Activated naive CD8-positive, alpha-beta T cell treated with anti-CD3 and anti-CD28 coated beads, Interleukin-2, amount 10 ng/mL, durations not matched to agents 7 days and 5 days (primary cell): ENCODE results near the gene PRKCE. TPM values are rescaled to one million over a fixed set of nuclear protein-coding genes. Genes with fewer than 3 reads are reported as not detected.

Experiments
- ATAC-seq: fragments of 150-1000 bp; cut with Tn5 transposase; one replicate; pipeline ENCODE4 v1.10.0; 2021; ENCODE audit warnings: low read depth, moderate library complexity
- POLR2A ChIA-PET: fragments of 350-600 bp; sonication (Branson Sonifier 250); formaldehyde crosslinking; loops from one replicate; lab custom pipeline; 2021; ENCODE audit warnings: antibody characterized with exemption; lab: Charles Lee
- DNase-seq: peaks from one replicate; pipeline ENCODE4 v3.0.0; 2021
- H3K27ac Mint-ChIP-seq: one replicate; pipeline ENCODE4 v1.8.0; 2022; ENCODE audit warnings: mild to moderate bottlenecking, mixed read lengths
- H3K27me3 Mint-ChIP-seq: one replicate; pipeline ENCODE4 v1.8.0; 2022; ENCODE audit warnings: mild to moderate bottlenecking, moderate library complexity, mixed read lengths
- H3K36me3 Mint-ChIP-seq: one replicate; pipeline ENCODE4 v1.8.0; 2021; ENCODE audit warnings: mild to moderate bottlenecking, mixed read lengths
- H3K4me1 Mint-ChIP-seq: one replicate; pipeline ENCODE4 v1.8.0; 2021; ENCODE audit warnings: mixed read lengths
- H3K4me3 Mint-ChIP-seq: one replicate; pipeline ENCODE4 v1.8.0; 2022; ENCODE audit warnings: mild to moderate bottlenecking, moderate library complexity, mixed read lengths
- H3K9me3 Mint-ChIP-seq: one replicate; pipeline ENCODE4 v1.8.0; 2021; ENCODE audit warnings: mixed read lengths
- total RNA-seq, 2 experiments: library from RNA; stranded (reverse); gene quantifications; one replicate each; pipeline ENCODE4 v1.2.3, GENCODE V29; 2021

PRKCE gene
- total RNA-seq, 2 experiments from 2014 or later, result 18.4 to 20.5 TPM

DNA sequence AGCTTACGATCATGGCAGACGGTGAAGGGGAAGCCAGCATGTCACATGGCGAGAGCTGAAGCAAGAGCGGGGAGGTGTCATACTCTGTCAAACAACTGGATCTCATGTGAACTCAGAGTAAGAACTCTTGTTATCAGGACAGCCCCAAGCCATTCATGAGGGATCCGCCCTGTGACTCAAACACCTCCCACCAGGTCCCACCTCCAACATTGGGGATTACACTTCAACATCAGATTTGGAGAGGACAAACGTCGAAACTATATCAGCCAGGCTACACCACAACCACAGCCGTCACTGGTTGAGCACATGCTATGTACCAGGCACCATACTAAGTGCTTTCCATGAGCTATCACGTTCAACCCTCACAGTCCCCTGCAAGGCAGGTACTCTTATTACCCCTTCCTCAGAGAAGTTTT is 293.8 kb downstream of the PRKCE start:
- Mint-ChIP-seq H3K9me3 (no peaks in the 10 kb centered on the region), H3K36me3 (no peaks in the 10 kb centered on the region), H3K27me3 (peaks cover 7% of the 10 kb centered on the region), H3K4me1 (no peaks in the 10 kb centered on the region), H3K27ac (no peak overlapping the region), H3K4me3 (no peak overlapping the region)
- DNase-seq, result no peak
- POLR2A ChIA-PET, result no interaction called here
- ATAC-seq, result no peak

DNA sequence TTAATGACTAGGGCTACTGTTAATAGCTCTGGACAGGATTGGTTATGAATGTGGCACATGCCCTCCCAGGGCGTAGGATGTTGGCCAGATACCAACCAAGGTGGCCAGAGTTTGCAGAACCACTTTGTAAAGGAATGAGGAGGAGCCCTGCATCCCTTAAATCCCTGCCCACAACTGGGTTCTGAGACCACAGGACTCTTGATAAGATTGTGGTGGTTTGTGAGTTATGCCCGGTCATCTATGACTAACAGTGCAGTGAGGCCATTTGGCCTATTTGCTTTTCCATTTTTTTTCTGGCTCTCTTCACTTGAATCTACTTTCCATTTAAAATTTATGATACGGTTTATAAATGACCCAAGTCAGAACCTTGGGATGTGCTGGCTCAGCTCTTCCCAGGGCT is 294.5 kb downstream of the PRKCE start:
- DNase-seq (no peak), ATAC-seq (no peak)
- POLR2A ChIA-PET, result no interaction called here
- Mint-ChIP-seq H3K36me3 (no peaks in the 10 kb centered on the region), H3K4me3 (no peak overlapping the region), H3K4me1 (no peaks in the 10 kb centered on the region), H3K9me3 (no peaks in the 10 kb centered on the region), H3K27ac (no peak overlapping the region), H3K27me3 (peaks cover 7% of the 10 kb centered on the region)

DNA sequence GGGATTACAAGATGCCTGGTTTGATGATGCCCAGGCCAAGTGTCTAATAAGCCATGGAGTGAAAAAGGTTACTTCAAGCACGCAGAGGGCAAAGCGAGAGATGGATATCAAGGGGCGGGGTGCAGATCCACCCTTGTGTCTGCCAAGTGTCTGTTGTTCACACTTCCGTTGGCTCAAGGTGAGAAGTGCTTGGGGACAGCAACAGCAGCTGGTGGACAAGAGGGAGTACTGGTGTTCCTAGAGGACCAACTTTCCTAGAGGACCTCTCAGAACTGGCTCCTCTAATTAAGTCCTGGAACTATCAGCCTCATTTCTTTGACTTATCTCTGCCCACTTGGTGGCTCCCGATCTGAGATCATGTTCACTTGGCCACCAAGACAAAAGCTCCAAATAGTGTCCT is 299.1 kb downstream of the PRKCE start:
- no peaks in the 10 kb centered on the region for H3K9me3 Mint-ChIP-seq
- H3K27ac Mint-ChIP-seq, result no peak overlapping the region
- peaks cover 8% of the 10 kb centered on the region for H3K27me3 Mint-ChIP-seq
- H3K36me3 Mint-ChIP-seq, result no peaks in the 10 kb centered on the region
- H3K4me1 Mint-ChIP-seq, result peaks cover 3% of the 10 kb centered on the region
- POLR2A ChIA-PET, result no interaction called here
- H3K4me3 Mint-ChIP-seq, result no peak overlapping the region
- no peak for DNase-seq
- no peak for ATAC-seq

DNA sequence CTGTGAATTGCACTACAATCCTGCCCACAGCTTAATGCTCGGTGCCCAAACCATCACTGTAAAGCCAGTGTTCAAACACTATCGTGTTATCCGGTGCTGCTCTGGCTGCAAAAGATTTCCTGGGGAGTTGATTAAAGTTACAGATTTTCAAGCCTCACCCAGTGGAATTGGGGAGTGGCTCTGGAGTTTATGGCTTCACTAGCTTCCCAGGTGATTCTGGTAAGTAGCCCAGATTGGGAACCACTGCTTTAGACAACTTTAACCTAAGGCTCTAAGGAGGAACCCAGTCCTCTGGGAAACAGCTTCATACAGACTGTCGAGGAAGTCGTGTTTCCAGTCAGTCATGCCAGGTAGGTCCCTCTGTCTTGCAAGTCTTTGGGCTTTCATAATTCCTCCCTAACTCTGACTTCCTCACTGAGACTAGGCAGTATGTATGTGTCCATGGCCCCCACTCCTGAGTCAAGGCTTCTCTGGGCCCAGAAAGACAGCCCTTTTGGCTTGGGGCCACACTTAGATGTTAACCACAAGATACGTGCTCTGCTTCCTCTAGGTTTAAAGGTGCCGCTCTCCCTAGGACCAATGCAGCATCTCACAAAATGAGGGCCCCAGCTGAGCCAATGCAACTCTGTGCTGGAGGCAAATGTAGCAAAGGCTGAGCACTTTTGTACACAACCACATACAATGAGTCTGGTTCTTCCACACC is 299.7 kb downstream of the PRKCE start:
- no peak overlapping the region for H3K4me3 Mint-ChIP-seq
- no peaks in the 10 kb centered on the region for H3K9me3 Mint-ChIP-seq
- POLR2A ChIA-PET, result no interaction called here
- H3K36me3 Mint-ChIP-seq, result no peaks in the 10 kb centered on the region
- H3K4me1 Mint-ChIP-seq, result peaks cover 3% of the 10 kb centered on the region
- peak; percentile 54 for ATAC-seq
- H3K27ac Mint-ChIP-seq, result no peak overlapping the region
- DNase-seq, result no peak
- H3K27me3 Mint-ChIP-seq, result peaks cover 8% of the 10 kb centered on the region

DNA sequence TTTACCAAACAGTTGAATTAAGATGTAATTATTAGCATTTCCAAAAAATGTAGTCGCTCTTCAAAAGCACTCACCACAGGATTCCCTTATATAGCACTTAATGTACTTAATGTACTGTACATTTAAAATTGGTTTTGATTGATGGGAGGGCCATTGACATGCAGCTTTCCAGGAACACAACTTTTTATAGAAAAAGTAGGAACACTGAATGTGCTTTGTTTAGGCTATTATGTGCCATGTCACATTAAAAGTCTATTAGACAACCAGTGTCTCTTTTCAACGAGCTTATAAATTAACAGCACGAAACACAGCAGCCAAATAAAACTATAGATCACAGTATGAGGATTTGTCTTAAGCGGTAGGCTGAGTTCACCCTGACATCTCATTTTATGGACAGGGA is 301.1 kb downstream of the PRKCE start:
- ATAC-seq (no peak), DNase-seq (no peak)
- no peak overlapping the region for H3K4me3 Mint-ChIP-seq
- peaks cover 8% of the 10 kb centered on the region for H3K27me3 Mint-ChIP-seq
- H3K4me1 Mint-ChIP-seq, result peaks cover 3% of the 10 kb centered on the region
- no peak overlapping the region for H3K27ac Mint-ChIP-seq
- POLR2A ChIA-PET, result no interaction called here
- H3K9me3 Mint-ChIP-seq, result no peaks in the 10 kb centered on the region
- no peaks in the 10 kb centered on the region for H3K36me3 Mint-ChIP-seq

DNA sequence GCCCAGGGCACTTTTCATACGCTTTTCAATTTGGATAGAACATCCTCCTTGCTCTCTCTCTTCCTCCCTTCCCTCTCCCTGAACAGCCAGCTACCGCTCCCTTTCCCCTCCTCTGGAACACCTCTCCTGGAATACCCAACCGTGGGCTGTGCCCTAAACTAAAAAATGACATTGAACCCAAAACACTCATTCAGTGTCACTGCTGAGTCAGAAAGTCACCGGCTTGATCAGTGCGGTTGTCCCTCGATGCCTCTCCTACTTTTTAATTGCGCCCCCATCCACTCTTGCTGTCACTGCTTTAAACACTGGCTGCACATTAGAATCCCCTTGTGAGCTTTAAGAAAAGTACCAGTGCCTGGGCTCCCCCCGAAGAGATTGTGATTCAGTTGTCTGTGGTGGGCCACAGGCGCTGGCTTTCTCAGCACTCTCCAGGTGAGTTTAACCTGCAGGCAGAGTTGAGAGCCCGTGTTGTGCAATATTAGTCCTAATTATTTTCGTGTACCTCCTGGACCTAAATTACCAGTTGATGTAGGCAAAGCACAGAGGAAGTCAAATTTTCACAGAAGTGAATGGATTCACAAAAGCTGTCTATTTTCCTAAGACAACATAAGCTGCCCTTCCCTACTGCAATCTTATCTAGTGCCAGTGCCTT is 302.0 kb downstream of the PRKCE start:
- no peak overlapping the region for H3K27ac Mint-ChIP-seq

DNA sequence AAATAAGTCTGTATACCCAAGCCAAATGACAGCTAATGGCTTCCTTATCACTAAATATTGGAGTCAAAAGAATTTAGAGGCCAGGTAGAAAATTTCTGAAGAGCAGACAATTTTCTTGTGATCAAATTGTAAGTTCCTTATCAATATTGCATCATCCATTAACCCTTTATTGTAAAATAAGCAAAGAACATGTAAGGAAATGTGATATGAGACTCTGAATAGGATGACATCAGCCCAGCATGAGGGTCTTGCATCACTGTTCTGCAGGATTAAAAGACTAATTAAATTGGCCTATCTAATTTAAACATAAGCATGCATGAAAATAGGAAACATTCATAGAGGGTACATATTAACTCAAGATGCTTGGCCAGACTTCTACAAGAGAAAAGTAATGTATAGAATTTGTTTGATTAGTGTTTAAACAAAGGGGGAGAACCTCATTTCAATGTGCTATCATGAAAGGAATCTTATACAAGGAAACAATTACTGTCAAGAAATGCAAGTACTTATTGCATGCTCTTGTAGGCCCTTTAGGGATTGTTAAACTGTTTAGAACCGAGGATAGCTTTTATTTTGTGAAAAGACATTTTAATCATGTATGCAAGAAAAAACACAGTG is 302.9 kb downstream of the PRKCE start:
- peaks cover 1% of the 10 kb centered on the region for H3K27me3 Mint-ChIP-seq
- no peak overlapping the region for H3K4me3 Mint-ChIP-seq
- no peak overlapping the region for H3K27ac Mint-ChIP-seq
- DNase-seq (no peak), ATAC-seq (no peak)
- POLR2A ChIA-PET, result no interaction called here
- H3K4me1 Mint-ChIP-seq, result peaks cover 3% of the 10 kb centered on the region
- no peaks in the 10 kb centered on the region for H3K9me3 Mint-ChIP-seq
- H3K36me3 Mint-ChIP-seq, result no peaks in the 10 kb centered on the region

More for the DNA sequence above, 302.0 kb downstream of the PRKCE start:
- ATAC-seq (no peak), DNase-seq (no peak)
- Mint-ChIP-seq H3K9me3 (no peaks in the 10 kb centered on the region), H3K27me3 (peaks cover 5% of the 10 kb centered on the region), H3K4me1 (peaks cover 3% of the 10 kb centered on the region), H3K4me3 (no peak overlapping the region), H3K36me3 (no peaks in the 10 kb centered on the region)
- POLR2A ChIA-PET, result no interaction called here

DNA sequence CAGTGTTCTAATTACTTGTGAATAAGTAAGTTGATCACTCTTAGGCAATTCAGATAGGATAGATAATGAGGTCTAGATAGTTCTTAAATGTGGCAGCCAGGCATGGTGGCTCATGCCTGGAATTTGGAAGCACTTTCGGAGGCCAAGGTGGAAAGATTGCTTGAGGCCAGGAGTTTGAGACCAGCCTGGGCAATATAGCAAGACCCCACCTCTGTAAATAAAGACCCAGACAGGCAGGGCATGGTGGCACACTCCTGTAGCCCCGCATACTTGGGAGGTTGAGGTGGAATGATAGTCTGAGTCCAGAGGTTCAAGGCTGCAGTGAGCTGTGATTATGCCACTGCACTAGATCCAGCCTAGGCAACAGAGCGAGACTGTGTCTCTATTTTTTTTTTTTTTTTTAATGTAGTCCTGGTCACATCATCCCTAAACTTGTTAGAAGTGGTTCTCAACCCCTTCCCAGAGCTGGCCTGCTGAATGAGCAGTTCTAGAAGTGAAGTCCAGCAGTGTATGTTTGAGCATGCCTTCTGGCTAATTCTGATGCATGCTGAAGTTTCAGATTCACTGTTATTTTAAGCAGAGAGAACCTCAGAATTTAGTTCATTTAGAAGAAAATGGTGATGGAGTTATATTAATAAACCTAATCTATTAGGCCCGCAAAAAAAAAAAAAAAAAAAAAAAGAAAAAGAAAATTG is 306.2 kb downstream of the PRKCE start:
- DNase-seq (no peak), ATAC-seq (no peak)
- no peaks in the 10 kb centered on the region for H3K4me1 Mint-ChIP-seq
- no peaks in the 10 kb centered on the region for H3K9me3 Mint-ChIP-seq
- no peak overlapping the region for H3K27ac Mint-ChIP-seq
- H3K27me3 Mint-ChIP-seq, result peaks cover 7% of the 10 kb centered on the region
- POLR2A ChIA-PET, result no interaction called here
- H3K4me3 Mint-ChIP-seq, result no peak overlapping the region
- no peaks in the 10 kb centered on the region for H3K36me3 Mint-ChIP-seq

DNA sequence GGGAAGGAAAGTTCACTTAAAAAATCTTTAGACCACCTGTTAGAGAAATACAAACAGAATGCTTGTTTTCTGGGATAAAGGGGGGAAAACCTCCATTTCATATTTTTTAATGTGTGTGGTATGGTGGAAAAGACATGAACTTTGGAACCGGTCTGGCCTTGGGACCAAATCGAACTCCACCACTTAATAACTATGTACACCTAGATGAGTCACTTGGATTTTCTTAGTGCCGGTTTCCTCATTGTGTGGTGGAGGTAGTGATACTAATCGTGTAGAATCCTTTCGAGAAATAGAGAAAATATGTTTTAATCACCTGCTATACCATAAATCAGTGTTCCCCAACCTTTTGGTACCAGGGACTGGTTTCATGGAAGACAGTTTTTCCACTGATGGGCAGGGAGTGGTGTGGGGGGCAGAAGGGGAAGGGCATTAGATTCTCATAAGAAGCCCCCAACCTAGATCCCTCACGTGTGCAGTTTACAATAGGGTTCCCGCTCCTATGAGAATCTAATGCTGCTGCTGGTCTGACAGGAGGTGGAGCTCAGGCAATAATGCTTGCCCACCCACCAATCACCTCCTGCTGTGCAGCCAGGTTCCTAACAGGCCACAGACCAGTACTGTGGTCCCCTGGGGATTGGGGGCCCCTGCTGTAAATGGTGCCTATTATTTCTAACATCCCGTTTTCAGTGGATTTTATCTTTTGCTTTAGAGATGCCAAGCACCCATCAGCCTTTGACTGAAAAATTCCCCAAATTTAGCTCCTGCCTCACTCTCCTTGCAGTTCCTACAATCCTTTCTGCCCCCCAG is 308.8 kb downstream of the PRKCE start:
- no peaks in the 10 kb centered on the region for H3K9me3 Mint-ChIP-seq
- POLR2A ChIA-PET, result no interaction called here
- DNase-seq (no peak), ATAC-seq (no peak)
- peaks cover 10% of the 10 kb centered on the region for H3K4me1 Mint-ChIP-seq
- H3K27me3 Mint-ChIP-seq, result peaks cover 6% of the 10 kb centered on the region
- no peaks in the 10 kb centered on the region for H3K36me3 Mint-ChIP-seq
- no peak overlapping the region for H3K27ac Mint-ChIP-seq
- no peak overlapping the region for H3K4me3 Mint-ChIP-seq

DNA sequence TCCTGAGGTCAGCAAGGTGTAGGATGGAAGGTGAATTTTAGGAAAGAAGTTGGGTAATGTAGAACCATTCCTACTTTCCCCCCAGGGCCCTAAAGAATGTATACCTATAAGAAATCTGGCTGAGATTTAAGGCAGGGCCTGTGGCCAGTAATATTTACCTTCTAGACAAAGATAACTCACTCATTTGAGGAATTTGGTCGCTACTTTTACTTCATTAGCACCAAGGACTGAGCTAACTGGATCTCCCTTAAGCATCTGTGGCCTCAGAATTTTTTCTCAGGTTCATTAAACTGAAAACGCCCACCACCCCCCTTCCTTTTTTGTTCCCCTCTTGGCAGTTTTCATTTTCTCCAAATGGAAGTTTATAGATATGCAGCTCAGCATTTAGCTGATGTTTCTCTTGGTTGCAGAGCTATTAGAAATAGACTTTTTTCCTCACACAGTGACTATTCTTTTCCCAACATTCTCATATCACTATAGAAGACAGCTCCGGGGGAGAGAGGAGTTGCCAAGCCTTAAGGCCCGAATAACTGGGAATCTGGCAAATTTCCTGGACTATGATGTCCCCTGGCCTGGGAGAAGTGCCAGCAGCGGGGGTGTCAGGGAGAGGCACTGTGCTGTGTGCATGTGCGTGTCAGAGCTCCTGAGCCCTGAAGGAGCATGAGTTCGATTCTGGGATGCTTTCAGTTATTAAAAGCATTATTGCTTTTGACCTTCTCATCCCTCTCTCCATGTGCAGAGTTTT is 310.9 kb downstream of the PRKCE start:
- Mint-ChIP-seq H3K9me3 (no peaks in the 10 kb centered on the region), H3K4me3 (no peak overlapping the region)

DNA sequence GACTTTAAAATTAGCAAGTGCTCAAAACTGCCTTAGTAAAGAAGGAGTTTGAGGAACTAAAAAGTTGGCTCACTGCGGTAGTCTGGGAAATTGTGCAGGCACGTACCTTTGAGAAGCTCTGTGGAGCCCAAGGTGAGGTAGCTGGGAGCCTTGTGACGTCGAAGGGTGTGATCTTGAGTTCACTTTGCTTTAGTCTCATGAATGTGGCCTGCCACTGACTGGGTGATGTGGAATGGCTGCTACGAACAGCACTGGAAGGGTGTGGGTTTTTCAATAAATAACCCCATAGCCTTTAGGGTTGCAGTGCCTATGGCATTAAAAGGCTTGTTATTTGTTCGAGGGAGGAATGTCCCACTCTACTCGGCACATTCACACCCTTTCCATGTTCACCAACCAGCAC is 312.3 kb downstream of the PRKCE start:
- no peak for DNase-seq
- no peak for ATAC-seq
- POLR2A ChIA-PET, result no interaction called here
- Mint-ChIP-seq H3K27me3 (peaks cover 8% of the 10 kb centered on the region), H3K4me1 (peaks cover 10% of the 10 kb centered on the region), H3K36me3 (no peaks in the 10 kb centered on the region), H3K9me3 (no peaks in the 10 kb centered on the region), H3K4me3 (no peak overlapping the region), H3K27ac (no peak overlapping the region)

More for the DNA sequence above, 310.9 kb downstream of the PRKCE start:
- DNase-seq (no peak), ATAC-seq (no peak)
- POLR2A ChIA-PET, result interaction anchor here (0.7 kb wide), 1 partner anchor 666 kb away, joined by 4 read pairs; no protein-coding TSS in a partner anchor
- Mint-ChIP-seq H3K4me1 (peaks cover 10% of the 10 kb centered on the region), H3K27me3 (peaks cover 8% of the 10 kb centered on the region), H3K27ac (no peak overlapping the region), H3K36me3 (no peaks in the 10 kb centered on the region)

DNA sequence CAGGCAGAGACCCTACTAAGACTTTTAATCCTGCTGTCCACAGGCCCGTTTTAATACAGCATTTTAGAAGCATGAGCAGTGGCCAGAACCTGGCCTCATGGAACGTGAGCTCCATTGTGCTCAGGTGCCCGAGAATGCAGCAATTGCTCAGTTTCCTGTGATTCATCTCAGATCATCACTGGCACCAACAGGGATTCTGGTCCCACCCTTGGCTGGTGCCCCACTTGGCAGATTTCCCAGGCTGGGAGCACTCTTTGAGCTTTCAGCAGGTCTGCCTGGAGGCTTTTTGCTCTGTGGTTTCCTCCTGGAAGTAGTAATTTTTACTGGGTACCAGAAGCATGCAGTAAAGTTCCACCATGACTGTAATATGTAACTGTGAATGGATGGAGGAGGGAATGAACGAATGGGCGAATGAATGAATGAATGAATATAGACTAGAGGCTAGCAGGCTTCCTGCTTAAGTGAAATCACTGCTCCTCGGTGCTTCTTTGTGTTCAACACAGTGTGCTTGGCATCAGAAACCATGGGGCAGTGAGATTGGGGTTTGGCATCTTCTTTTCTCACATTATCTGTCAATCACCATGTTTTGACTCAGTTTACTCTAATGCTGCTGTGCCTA is 312.9 kb downstream of the PRKCE start:
- no peak for DNase-seq
- POLR2A ChIA-PET, result interaction anchor here (0.6 kb wide), 1 partner anchor 91 kb away, joined by 5 read pairs; no protein-coding TSS in a partner anchor
- peaks cover 10% of the 10 kb centered on the region for H3K4me1 Mint-ChIP-seq
- H3K36me3 Mint-ChIP-seq, result no peaks in the 10 kb centered on the region
- peaks cover 8% of the 10 kb centered on the region for H3K27me3 Mint-ChIP-seq
- ATAC-seq, result no peak
- no peak overlapping the region for H3K27ac Mint-ChIP-seq
- no peaks in the 10 kb centered on the region for H3K9me3 Mint-ChIP-seq
- no peak overlapping the region for H3K4me3 Mint-ChIP-seq
